NCI-H226 (cell line): ENCODE measurements around the gene EFCAB11.
A peak's percentile ranks its signal among the peaks of the same experiment; 100 is the strongest.

Experiments used
- DNase-seq: peaks from one replicate; pipeline ENCODE4 v3.0.0-alpha.2; 2015

EFCAB11 gene

GRCh38 chr14:89954070-89955021 is at the start of gene EFCAB11:
TSS of gene EFCAB11 (minus strand) at chr14:89954730. CDS start at chr14:89954660, 70 bp downstream.
- DNase-seq, result peak; percentile 98

DNA sequence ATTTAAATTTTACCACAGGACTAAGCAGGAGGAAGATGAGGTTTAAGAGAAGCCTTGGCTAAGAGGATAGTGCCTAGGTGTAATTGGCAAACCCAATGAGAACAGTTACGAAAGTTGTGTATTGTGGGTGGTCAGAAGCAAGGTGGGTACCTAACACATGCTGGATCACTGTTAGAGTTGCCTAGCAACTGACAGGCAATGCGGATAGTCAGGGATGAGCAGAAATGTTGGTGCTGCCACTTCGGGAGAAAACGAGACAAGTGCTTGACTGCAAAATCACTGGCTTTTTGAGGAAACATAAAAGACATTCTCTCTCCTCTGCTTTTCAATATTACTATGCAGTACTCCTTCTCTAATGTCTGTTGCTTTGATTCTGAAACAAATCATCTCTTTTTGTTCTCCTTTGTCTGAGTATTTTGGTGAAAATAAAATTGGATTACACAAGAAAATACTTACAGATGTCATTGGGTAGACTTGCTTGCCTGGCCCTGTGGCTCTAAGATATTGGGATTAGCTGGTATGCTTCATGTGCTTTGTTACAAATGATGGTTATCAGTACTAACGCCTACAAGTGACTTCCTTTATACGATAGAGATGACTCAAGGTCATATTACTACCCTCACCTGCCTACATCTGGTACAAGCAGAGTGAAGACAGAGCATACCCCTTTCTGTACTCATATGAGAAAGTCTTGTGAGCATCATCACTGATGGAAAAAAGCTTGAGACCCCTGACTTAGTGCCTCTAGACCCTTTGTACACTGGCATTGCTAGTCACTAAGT is 49.2 kb upstream of the EFCAB11 start:
- DNase-seq, result no peak

GRCh38 chr14:90000935-90001334 is 46.4 kb upstream of the EFCAB11 start:
- DNase-seq, result no peak

GRCh38 chr14:89996963-89997362 is 42.4 kb upstream of the EFCAB11 start:
- DNase-seq, result no peak

- DNase-seq, result no peak
Observed at GRCh38 chr14:89992273-89992672, 37.7 kb upstream of the EFCAB11 start.

GRCh38 chr14:89990623-89991275 is 36.2 kb upstream of the EFCAB11 start:
- no peak for DNase-seq

DNA sequence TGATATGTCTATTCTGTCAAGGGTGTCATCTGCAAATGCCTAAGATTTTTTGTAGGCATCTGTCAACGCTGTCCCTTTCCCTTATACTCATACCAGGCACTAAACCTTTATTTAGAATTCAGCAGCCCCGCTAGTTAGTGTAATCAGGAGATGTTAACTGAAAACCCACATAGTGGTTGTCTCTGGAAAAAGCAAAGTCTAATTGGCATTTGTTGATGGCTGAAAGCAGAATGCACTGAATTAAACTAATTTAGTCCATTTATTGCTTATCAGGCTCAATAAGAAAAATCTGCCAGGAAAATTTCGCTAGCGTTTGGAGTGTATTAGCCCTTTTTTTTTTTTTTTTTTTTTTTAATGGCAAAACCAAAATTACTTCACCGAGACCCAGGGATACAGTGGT is 35.7 kb upstream of the EFCAB11 start:
- no peak for DNase-seq

- no peak for DNase-seq
Observed at GRCh38 chr14:89988787-89989186, 34.3 kb upstream of the EFCAB11 start.

GRCh38 chr14:89987161-89987475 is 32.6 kb upstream of the EFCAB11 start:
- no peak for DNase-seq

GRCh38 chr14:89986462-89987160 is 32.1 kb upstream of the EFCAB11 start:
- DNase-seq, result no peak

GRCh38 chr14:89983375-89983774 is 28.8 kb upstream of the EFCAB11 start:
- no peak for DNase-seq

DNA sequence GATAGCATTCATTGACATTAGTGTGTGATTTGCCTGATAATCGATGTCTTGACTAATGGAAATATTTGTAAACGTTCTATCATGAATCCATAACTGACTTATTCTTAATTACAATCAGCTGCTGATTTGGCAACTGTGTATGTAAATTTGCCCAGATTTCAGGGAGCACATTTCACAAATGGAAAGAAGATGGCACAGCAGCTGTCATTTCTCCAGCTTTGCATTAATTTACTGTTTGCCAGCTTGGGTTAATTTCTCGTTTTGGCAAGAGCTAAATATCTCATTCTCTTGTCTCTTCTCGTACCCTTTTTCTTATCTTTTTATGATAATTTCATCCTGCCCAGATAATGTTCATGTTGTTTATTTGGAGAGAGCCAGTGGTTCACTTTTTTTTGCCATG is 24.1 kb upstream of the EFCAB11 start:
- DNase-seq, result no peak

- DNase-seq, result no peak
Observed at GRCh38 chr14:89977668-89978067, 23.1 kb upstream of the EFCAB11 start.

GRCh38 chr14:89973234-89973823 is 18.8 kb upstream of the EFCAB11 start:
- peak; percentile 18 for DNase-seq

- no peak for DNase-seq
Observed at GRCh38 chr14:89965839-89966238, 11.3 kb upstream of the EFCAB11 start.

- DNase-seq, result no peak
Observed at GRCh38 chr14:89963288-89963978, 8.9 kb upstream of the EFCAB11 start.

DNA sequence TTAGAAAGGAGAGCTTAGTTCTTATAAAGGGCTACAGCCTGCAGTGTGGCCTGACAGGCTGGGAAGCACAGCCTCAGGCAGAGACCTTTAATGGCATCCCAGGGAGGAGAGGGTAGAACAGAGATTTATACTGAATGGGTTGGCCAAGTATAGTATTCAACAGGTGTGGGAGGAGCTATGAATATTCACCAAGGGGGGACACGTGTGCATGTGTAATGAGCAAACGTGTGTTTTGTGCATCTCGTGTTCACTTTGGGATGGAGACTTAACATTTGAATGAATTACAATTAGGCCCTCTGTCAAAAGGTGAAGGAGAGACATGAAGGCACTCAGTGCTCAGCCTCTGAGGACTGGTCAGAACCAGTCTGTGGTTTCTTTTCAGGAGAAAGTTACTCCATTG is 6.4 kb upstream of the EFCAB11 start:
- no peak for DNase-seq

GRCh38 chr14:89959853-89960445 is 5.4 kb upstream of the EFCAB11 start:
- DNase-seq, result no peak

- no peak for DNase-seq
Observed at GRCh38 chr14:89958966-89959365, 4.4 kb upstream of the EFCAB11 start.

GRCh38 chr14:89957791-89958190 is 3.3 kb upstream of the EFCAB11 start:
- no peak for DNase-seq

DNA sequence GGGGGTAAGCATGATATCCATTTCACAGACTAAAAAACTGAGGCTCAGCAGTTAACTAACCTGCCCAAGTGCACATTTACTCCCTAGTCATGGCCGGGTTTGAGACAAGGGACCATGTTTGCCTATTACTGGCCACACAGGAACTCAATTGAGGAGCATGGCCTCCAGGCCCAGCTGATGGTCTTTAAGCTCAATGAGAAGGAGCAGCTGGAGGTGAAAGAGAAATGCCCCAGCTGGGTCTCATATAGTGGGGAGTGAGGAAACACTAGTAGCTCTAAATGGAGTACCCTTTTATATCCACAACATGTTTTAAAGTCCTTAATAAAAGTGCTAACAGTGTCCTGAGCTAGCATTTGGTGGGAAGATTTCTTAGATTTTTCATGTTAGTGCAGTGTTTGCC is 2.8 kb upstream of the EFCAB11 start:
- DNase-seq, result no peak

- DNase-seq, result no peak
Observed at GRCh38 chr14:89956661-89957009, 2.1 kb upstream of the EFCAB11 start.
